Smooth muscle cell (in vitro differentiated cells): ENCODE results near the gene PPIL6. TPM values are rescaled to one million over a fixed set of nuclear protein-coding genes. Genes with fewer than 3 reads are reported as not detected.
A peak's percentile ranks its signal among the peaks of the same experiment; 100 is the strongest.

ENCODE experiments used
- DNase-seq: peaks from one replicate; lab custom pipeline; 2025; ENCODE audit not compliant: unreplicated experiment; lab: John Stamatoyannopoulos, UW
- H2AFZ ChIP-seq: fragments of 200-600 bp; sonication (generic); 2 replicates; pipeline ENCODE4 v1.6.0; 2016; ENCODE audit warnings: antibody characterized with exemption, low read depth, mild to moderate bottlenecking
- H3F3A ChIP-seq: fragments of 200-600 bp; sonication (generic); 2 replicates; pipeline ENCODE4 v1.6.0; 2017; ENCODE audit warnings: antibody characterized with exemption, low read depth
- H3K27ac ChIP-seq: fragments of 200-600 bp; sonication (generic); 2 replicates; pipeline ENCODE4 v1.5.1; 2016; ENCODE audit warnings: low read depth, mild to moderate bottlenecking
- H3K27me3 ChIP-seq: fragments of 200-600 bp; sonication (generic); 2 replicates; pipeline ENCODE4 v1.6.1; 2016; ENCODE audit warnings: low read depth, mild to moderate bottlenecking
- H3K36me3 ChIP-seq: fragments of 200-600 bp; sonication (generic); 2 replicates; pipeline ENCODE4 v1.5.1; 2016; ENCODE audit warnings: low read depth
- H3K4me1 ChIP-seq: fragments of 200-600 bp; sonication (generic); 2 replicates; pipeline ENCODE4 v1.5.1; 2016; ENCODE audit warnings: low read depth
- H3K4me2 ChIP-seq: fragments of 200-600 bp; sonication (generic); 2 replicates; pipeline ENCODE4 v1.6.0; 2016; ENCODE audit warnings: mild to moderate bottlenecking
- H3K4me3 ChIP-seq: fragments of 200-600 bp; sonication (generic); 2 replicates; pipeline ENCODE4 v1.5.1; 2016; ENCODE audit warnings: mild to moderate bottlenecking
- H3K79me2 ChIP-seq: fragments of 200-600 bp; sonication (generic); 2 replicates; pipeline ENCODE4 v1.6.0; 2016; ENCODE audit warnings: low read depth, mild to moderate bottlenecking
- H3K9ac ChIP-seq: fragments of 200-600 bp; sonication (generic); 2 replicates; pipeline ENCODE4 v1.6.0; 2016; ENCODE audit warnings: low read depth
- H3K9me3 ChIP-seq: fragments of 200-600 bp; sonication (generic); replicated peaks from 2 replicates; pipeline ENCODE4 v1.5.1; 2016; ENCODE audit warnings: low read depth
- H4K20me1 ChIP-seq: fragments of 200-600 bp; sonication (generic); 2 replicates; pipeline ENCODE4 v1.6.0; 2016; ENCODE audit warnings: low read depth
- WGBS: methylation state at CpG from one replicate; pipeline ENCODE4 v1.1.7; 2016; ENCODE audit warnings: low lambda C conversion rate; 5-methylcytosine and 5-hydroxymethylcytosine counted together
- polyA plus RNA-seq: library from polyadenylated mRNA; unstranded; fragments of >200 nt; fragmentation: Nextera tagmentation; extraction: Ambion mirVana; gene quantifications from 2 replicates; pipeline ENCODE4 v1.2.1, GENCODE V29; 2016
- total RNA-seq: library from RNA; depleted of rRNA; stranded (reverse); fragments of >200 nt; gene quantifications from 2 replicates; pipeline ENCODE4 v1.2.3, GENCODE V29; 2014
- TF ChIP-seq, protein P1 (sequence below): fragments of 200-600 bp; sonication (generic); IDR thresholded peaks from 2 replicates; pipeline ENCODE4 v1.5.1; 2017; ENCODE audit warnings: borderline replicate concordance, mild to moderate bottlenecking, antibody characterized with exemption; ENCODE audit not compliant: insufficient read depth, poor library complexity, severe bottlenecking

The PPIL6 gene
- total and polyA plus RNA-seq, 2 experiments from 2014 or later: 1.3 to 1.7 TPM

DNA sequence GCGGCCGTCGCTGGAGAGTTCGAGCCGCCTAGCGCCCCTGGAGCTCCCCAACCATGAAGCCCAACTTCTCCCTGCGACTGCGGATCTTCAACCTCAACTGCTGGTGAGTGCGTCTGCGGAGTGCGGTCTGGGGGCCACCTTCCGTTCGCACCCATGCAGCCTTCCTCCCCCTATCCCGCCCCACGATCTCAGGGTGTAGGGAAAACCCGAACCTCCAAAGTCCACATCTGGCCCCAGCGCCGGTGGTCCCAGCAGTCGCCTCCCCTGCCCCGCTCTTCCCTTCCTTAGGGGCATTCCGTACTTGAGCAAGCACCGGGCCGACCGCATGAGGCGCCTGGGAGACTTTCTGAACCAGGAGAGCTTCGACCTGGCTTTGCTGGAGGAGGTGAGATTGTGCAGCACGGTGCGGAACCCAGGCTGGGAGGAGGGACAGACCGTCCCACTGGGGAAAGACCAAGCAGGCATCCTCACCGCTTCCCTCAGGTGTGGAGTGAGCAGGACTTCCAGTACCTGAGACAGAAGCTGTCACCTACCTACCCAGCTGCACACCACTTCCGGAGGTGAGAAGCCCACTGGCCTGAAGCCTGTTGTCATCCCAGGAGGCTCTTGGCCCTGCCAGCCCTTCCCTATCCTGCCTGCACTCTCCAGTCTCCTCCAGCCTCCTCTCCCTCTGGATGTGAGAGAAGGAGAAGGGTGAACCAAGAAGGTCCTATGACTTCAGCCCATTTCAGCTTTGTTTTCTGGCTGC is 815 bp upstream of the PPIL6 start:
- H3K36me3 ChIP-seq: no peaks in the 10 kb centered on the region
- H3K79me2 ChIP-seq: no peaks in the 10 kb centered on the region
- peak overlapping the region; percentile 95 for H3K4me2 ChIP-seq
- no peaks in the 10 kb centered on the region for H4K20me1 ChIP-seq
- 2% methylated on average over 31 of the region's 31 CpGs for WGBS
- peak overlapping the region; percentile 97 for H3K9ac ChIP-seq
- no peak for DNase-seq
- TF ChIP-seq, protein P1, sequence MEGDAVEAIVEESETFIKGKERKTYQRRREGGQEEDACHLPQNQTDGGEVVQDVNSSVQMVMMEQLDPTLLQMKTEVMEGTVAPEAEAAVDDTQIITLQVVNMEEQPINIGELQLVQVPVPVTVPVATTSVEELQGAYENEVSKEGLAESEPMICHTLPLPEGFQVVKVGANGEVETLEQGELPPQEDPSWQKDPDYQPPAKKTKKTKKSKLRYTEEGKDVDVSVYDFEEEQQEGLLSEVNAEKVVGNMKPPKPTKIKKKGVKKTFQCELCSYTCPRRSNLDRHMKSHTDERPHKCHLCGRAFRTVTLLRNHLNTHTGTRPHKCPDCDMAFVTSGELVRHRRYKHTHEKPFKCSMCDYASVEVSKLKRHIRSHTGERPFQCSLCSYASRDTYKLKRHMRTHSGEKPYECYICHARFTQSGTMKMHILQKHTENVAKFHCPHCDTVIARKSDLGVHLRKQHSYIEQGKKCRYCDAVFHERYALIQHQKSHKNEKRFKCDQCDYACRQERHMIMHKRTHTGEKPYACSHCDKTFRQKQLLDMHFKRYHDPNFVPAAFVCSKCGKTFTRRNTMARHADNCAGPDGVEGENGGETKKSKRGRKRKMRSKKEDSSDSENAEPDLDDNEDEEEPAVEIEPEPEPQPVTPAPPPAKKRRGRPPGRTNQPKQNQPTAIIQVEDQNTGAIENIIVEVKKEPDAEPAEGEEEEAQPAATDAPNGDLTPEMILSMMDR: no peak
- H3K4me3 ChIP-seq: peak overlapping the region; percentile 80
- H3K9me3 ChIP-seq: no peaks in the 10 kb centered on the region
- H3K4me1 ChIP-seq: peaks cover 21% of the 10 kb centered on the region
- peak overlapping the region; percentile 79 for H2AFZ ChIP-seq
- no peaks in the 10 kb centered on the region for H3K27me3 ChIP-seq
- H3F3A ChIP-seq: no peaks in the 10 kb centered on the region
- H3K27ac ChIP-seq: peak overlapping the region; percentile 95

DNA sequence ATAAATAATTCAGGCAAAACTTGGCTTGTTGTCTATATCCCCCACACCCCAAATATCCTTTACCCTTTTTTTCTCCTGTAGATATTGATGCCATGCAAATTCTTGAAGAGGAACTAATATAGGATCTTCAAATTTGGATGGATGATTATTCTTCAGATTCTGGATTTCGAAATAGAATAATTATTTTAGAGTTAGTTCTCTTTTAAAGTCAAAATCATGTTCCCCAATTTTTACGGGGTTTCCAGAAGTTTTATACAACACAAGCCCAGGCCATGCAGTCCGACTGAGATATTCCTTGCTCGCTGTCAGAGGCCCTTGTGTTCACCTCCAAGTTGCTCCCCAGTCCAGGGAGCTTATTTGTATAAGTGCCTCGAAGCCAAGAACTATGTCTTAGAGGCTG is 4.4 kb downstream of the PPIL6 start:
- Histone ChIP-seq H3K36me3 (no peaks in the 10 kb centered on the region), H3K27me3 (no peaks in the 10 kb centered on the region), H3F3A (no peaks in the 10 kb centered on the region), H3K27ac (no peak overlapping the region), H3K79me2 (no peaks in the 10 kb centered on the region), H3K9ac (no peak overlapping the region), H4K20me1 (no peaks in the 10 kb centered on the region), H3K4me3 (no peak overlapping the region), H3K4me2 (no peak overlapping the region), H3K4me1 (peaks cover 11% of the 10 kb centered on the region), H3K9me3 (no peaks in the 10 kb centered on the region), H2AFZ (no peak overlapping the region)
- no peak for DNase-seq
- WGBS: 94% methylated on average over 5 of the region's 5 CpGs
- TF ChIP-seq, protein P1: no peak

DNA sequence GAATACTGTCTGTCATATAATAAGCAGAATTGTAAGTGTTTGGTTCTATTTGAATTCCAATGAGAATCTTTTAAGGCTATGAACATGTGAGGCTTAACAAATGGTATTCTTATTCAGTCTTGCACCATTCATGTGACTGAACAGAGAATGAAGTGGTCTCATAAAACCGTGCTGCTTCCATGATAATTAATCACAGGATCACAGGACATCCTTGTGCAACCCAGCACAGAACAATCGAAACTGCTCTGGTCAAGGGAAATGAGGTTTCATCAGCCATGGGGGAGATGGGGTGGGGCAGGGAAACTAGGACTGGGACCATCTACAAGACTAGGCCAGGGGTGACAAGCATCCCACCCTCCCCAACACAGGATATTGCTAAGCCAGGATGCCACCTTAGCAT is 6.0 kb downstream of the PPIL6 start:
- H3K4me2 ChIP-seq: no peak overlapping the region
- TF ChIP-seq, protein P1: no peak
- 58% methylated on average over 2 of the region's 2 CpGs for WGBS
- H3K9me3 ChIP-seq: no peaks in the 10 kb centered on the region
- H3K36me3 ChIP-seq: no peaks in the 10 kb centered on the region
- no peaks in the 10 kb centered on the region for H4K20me1 ChIP-seq
- H3K4me1 ChIP-seq: peaks cover 4% of the 10 kb centered on the region
- no peaks in the 10 kb centered on the region for H3K27me3 ChIP-seq
- H3K27ac ChIP-seq: no peak overlapping the region
- no peak overlapping the region for H3K4me3 ChIP-seq
- H3K79me2 ChIP-seq: no peaks in the 10 kb centered on the region
- H2AFZ ChIP-seq: no peak overlapping the region
- no peak for DNase-seq
- H3K9ac ChIP-seq: no peak overlapping the region
- H3F3A ChIP-seq: no peaks in the 10 kb centered on the region

DNA sequence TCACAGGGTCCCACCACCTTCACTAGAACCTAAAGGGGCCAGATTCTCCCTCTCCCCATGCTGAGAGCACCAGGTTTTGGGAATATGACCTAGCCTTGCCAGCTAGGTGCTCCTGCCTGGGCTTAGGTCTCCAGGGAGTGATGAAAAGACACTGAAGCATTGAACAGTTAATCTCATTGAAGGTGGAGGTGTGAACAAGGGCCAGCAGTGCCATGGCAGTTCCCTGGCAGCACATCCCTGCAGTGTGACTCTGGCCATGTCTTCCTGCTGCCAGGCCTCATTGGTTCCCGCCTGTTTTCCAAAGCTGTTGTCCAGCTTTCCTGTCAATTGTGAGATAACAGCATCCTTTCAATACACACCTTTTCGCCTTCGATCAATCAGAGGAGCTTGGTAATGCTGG is 10.9 kb downstream of the PPIL6 start:
- no peaks in the 10 kb centered on the region for H3F3A ChIP-seq
- H3K4me3 ChIP-seq: no peak overlapping the region
- no peak for DNase-seq
- no peaks in the 10 kb centered on the region for H3K9me3 ChIP-seq
- no peaks in the 10 kb centered on the region for H3K4me1 ChIP-seq
- H4K20me1 ChIP-seq: no peaks in the 10 kb centered on the region
- no peak overlapping the region for H3K27ac ChIP-seq
- no peak overlapping the region for H3K9ac ChIP-seq
- H2AFZ ChIP-seq: no peak overlapping the region
- no peaks in the 10 kb centered on the region for H3K79me2 ChIP-seq
- TF ChIP-seq, protein P1: no peak
- no peaks in the 10 kb centered on the region for H3K36me3 ChIP-seq
- H3K4me2 ChIP-seq: peak overlapping the region; percentile 56
- no peaks in the 10 kb centered on the region for H3K27me3 ChIP-seq
- 93% methylated on average over 3 of the region's 3 CpGs for WGBS
